Common myeloid progenitor, CD34-positive (primary cell): Measurements from ENCODE around the gene JMJD8. TPM values are rescaled to one million over a fixed set of nuclear protein-coding genes. Genes with fewer than 3 reads are reported as not detected.
A peak's percentile ranks its signal among the peaks of the same experiment; 100 is the strongest.

Source experiments
- CTCF ChIA-PET: fragments of 350-600 bp; sonication (Branson Sonifier 250); formaldehyde crosslinking; loops from one replicate; lab custom pipeline; 2021; ENCODE audit warnings: antibody characterized with exemption; lab: Charles Lee
- POLR2A ChIA-PET: fragments of 350-600 bp; sonication (Branson Sonifier 250); formaldehyde crosslinking; loops from one replicate; lab custom pipeline; 2021; ENCODE audit warnings: antibody characterized with exemption; lab: Charles Lee
- DNase-seq, 3 donors: peaks; one replicate each; pipeline versions ENCODE4 v3.0.0 to v3.0.0-alpha.2; 2013
- H3K27ac ChIP-seq, 2 experiments: 1 replicate in 1 of 2; 2 replicates in 1 of 2; pipeline ENCODE4 v1.7.0; 2013; ENCODE audit warnings: inconsistent platforms in 2 of 2, low read length in 2 of 2, mild to moderate bottlenecking in 2 of 2, low read depth in 1 of 2, moderate library complexity in 1 of 2; ENCODE audit not compliant: severe bottlenecking in 2 of 2, insufficient read depth in 1 of 2, poor library complexity in 1 of 2
- H3K27me3 ChIP-seq, 5 experiments: replicated peaks in 2 of 5; 1 replicate in 3 of 5; 2 replicates in 2 of 5; pipeline versions ENCODE4 v1.6.1 to v1.7.0; 2013; ENCODE audit warnings: low read length in 4 of 5, mild to moderate bottlenecking in 2 of 5, moderate library complexity in 2 of 5, inconsistent platforms in 1 of 5; ENCODE audit not compliant: insufficient read depth in 5 of 5, control insufficient read depth in 4 of 5
- H3K36me3 ChIP-seq, 4 experiments: 1 replicate in 2 of 4; 2 replicates in 2 of 4; pipeline versions ENCODE4 v1.6.1 to v1.7.0; 2013; ENCODE audit warnings: low read length in 3 of 4, control low read depth in 1 of 4, mild to moderate bottlenecking in 1 of 4; ENCODE audit not compliant: control insufficient read depth in 4 of 4, insufficient read depth in 4 of 4
- H3K4me1 ChIP-seq, 4 experiments: 1 replicate in 3 of 4; 2 replicates in 1 of 4; pipeline versions ENCODE4 v1.6.1 to v1.7.1; 2013; ENCODE audit warnings: low read length in 3 of 4, mild to moderate bottlenecking in 3 of 4, control low read depth in 1 of 4, inconsistent platforms in 1 of 4, moderate library complexity in 1 of 4; ENCODE audit not compliant: control insufficient read depth in 4 of 4, insufficient read depth in 4 of 4; ENCODE audit errors: control extremely low read depth in 1 of 4
- H3K4me3 ChIP-seq, 7 experiments: 1 replicate in 4 of 7; 2 replicates in 3 of 7; pipeline versions ENCODE4 v1.5.1 to v1.7.0; 2013; ENCODE audit warnings: mild to moderate bottlenecking in 7 of 7, low read length in 6 of 7, moderate library complexity in 6 of 7, inconsistent platforms in 2 of 7, low read depth in 2 of 7, control low read depth in 1 of 7; ENCODE audit not compliant: insufficient read depth in 4 of 7, control insufficient read depth in 1 of 7; ENCODE audit errors: extremely low read depth in 1 of 7
- H3K9me3 ChIP-seq, 5 experiments: 1 replicate in 4 of 5; 2 replicates in 1 of 5; pipeline versions ENCODE4 v1.6.1 to v1.7.1; 2013; ENCODE audit warnings: low read length in 4 of 5, mild to moderate bottlenecking in 2 of 5, inconsistent platforms in 1 of 5, low read depth in 1 of 5, moderate library complexity in 1 of 5; ENCODE audit not compliant: control insufficient read depth in 4 of 5, insufficient read depth in 2 of 5; ENCODE audit errors: control extremely low read depth in 1 of 5
- WGBS: methylation state at CpG from one replicate; pipeline ENCODE4 v1.1.5; 2013; ENCODE audit not compliant: insufficient coverage; 5-methylcytosine and 5-hydroxymethylcytosine counted together
- polyA plus RNA-seq: library from polyadenylated mRNA; unstranded; fragments of 120-200 nt; gene quantifications from one replicate; pipeline ENCODE4 v1.2.1, GENCODE V29; 2013

Gene JMJD8
- polyA plus RNA-seq = 37.0 TPM

- ChIA-PET POLR2A (no interaction called here), CTCF (interaction anchor here (0.6 to 0.8 kb wide), 2 partner anchors 11 to 41 kb away, joined by 4 read pairs; no protein-coding TSS in a partner anchor)
- Histone ChIP-seq H3K36me3 (peaks cover 0 to 49% (median 23%) of the 10 kb centered on the region in 4 experiments), H3K27me3 (no peaks in the 10 kb centered on the region), H3K27ac (peak within 1 kb of the TSS in 1 of 2 experiments; percentile 64), H3K4me1 (peaks cover 0 to 57% (median 55%) of the 10 kb centered on the region in 4 experiments), H3K9me3 (no peaks in the 10 kb centered on the region), H3K4me3 (peak within 1 kb of the TSS; percentile 43 to 81 (median 72))
- peak; percentile 92 to 95 (median 93) for DNase-seq
- WGBS = 2% methylated on average over 72 of the region's 91 CpGs
Observed at GRCh38 chr16:684071-684794, at the start of gene JMJD8. Gene JMJD8, minus strand, starts transcription at chr16:684334. Its CDS starts 15 bp downstream, at chr16:684319.

- WGBS = 93% methylated on average over 34 of the region's 34 CpGs
- DNase-seq = no peak
- CTCF ChIA-PET = interaction anchor here (1.3 kb wide), 1 partner anchor 14 kb away, joined by 4 read pairs; no protein-coding TSS in a partner anchor
- Histone ChIP-seq H3K27ac (no peak overlapping the region), H3K4me1 (peaks cover 0 to 25% (median 17%) of the 10 kb centered on the region in 4 experiments), H3K4me3 (no peak overlapping the region), H3K27me3 (no peaks in the 10 kb centered on the region), H3K9me3 (no peaks in the 10 kb centered on the region), H3K36me3 (peaks cover 3 to 76% (median 59%) of the 10 kb centered on the region in 4 experiments)
- POLR2A ChIA-PET = no interaction called here
Observed at GRCh38 chr16:733382-734207, 49.5 kb upstream of the JMJD8 start.

GRCh38 chr16:732936-733335, 48.8 kb upstream of the JMJD8 start:
- POLR2A ChIA-PET = no interaction called here
- Histone ChIP-seq H3K9me3 (no peaks in the 10 kb centered on the region), H3K4me3 (no peak overlapping the region), H3K36me3 (peaks cover 3 to 75% (median 59%) of the 10 kb centered on the region in 4 experiments), H3K4me1 (peaks cover 0 to 25% (median 16%) of the 10 kb centered on the region in 4 experiments), H3K27ac (no peak overlapping the region), H3K27me3 (no peaks in the 10 kb centered on the region)
- DNase-seq = no peak
- WGBS = 93% methylated on average over 11 of the region's 13 CpGs
- CTCF ChIA-PET = interaction anchor here (1.1 to 1.3 kb wide), 2 partner anchors 13 to 17 kb away, joined by 4 to 5 read pairs; no protein-coding TSS in a partner anchor

- POLR2A ChIA-PET = no interaction called here
- Histone ChIP-seq H3K27ac (no peak overlapping the region), H3K4me3 (no peak overlapping the region), H3K9me3 (no peaks in the 10 kb centered on the region), H3K4me1 (peaks cover 0 to 25% (median 16%) of the 10 kb centered on the region in 4 experiments), H3K27me3 (no peaks in the 10 kb centered on the region), H3K36me3 (peaks cover 3 to 75% (median 56%) of the 10 kb centered on the region in 4 experiments)
- CTCF ChIA-PET = interaction anchor here (0.8 to 3.4 kb wide), 3 partner anchors 16 to 53 kb away, joined by 3 to 11 read pairs (median 5); no protein-coding TSS in a partner anchor
- 96% methylated on average over 11 of the region's 12 CpGs for WGBS
- DNase-seq = no peak
Observed at GRCh38 chr16:732332-732731, 48.2 kb upstream of the JMJD8 start.

- POLR2A ChIA-PET = no interaction called here
Observed at GRCh38 chr16:730666-731509, 46.8 kb upstream of the JMJD8 start.

More at GRCh38 chr16:730666-731509, 46.8 kb upstream of the JMJD8 start:
- peaks cover 3 to 63% (median 45%) of the 10 kb centered on the region in 4 experiments for H3K36me3 ChIP-seq
- H3K9me3 ChIP-seq = no peaks in the 10 kb centered on the region
- H3K27ac ChIP-seq = no peak overlapping the region
- CTCF ChIA-PET = interaction anchor here (0.8 to 3.5 kb wide), 5 partner anchors 10 to 54 kb away, joined by 3 to 14 read pairs (median 5); partner anchors contain the start of gene ANTKMT
- no peak overlapping the region for H3K4me3 ChIP-seq
- H3K4me1 ChIP-seq = peaks cover 0 to 24% (median 17%) of the 10 kb centered on the region in 4 experiments
- peaks cover 0 to 7% (median 0%) of the 10 kb centered on the region in 5 experiments for H3K27me3 ChIP-seq
- 97% methylated on average over 19 of the region's 22 CpGs for WGBS
- DNase-seq = no peak
